ENCODE data around the gene KCNIP1.

Gene KCNIP1

GRCh38 chr5:170622933-170623332 is 119.1 kb downstream of the KCNIP1 start:
- H3K27ac ChIP-seq (ENCODE audit: insufficient read depth, low read depth, low read length, poor library complexity, severe bottlenecking) = no peak overlapping the region
- 85% methylated on average over 16 of the region's 16 CpGs for WGBS, 2 experiments
- H3K4me3 ChIP-seq (ENCODE audit: insufficient read depth, low read depth, low read length) = no peak overlapping the region

GRCh38 chr5:170623576-170624181 is 119.9 kb downstream of the KCNIP1 start:
- Histone ChIP-seq H3K4me1 (ENCODE audit: control insufficient read depth, insufficient read depth, low read length) (peaks cover 16% of the 10 kb centered on the region), H3K9me3 (ENCODE audit: control insufficient read depth, low read length) (no peaks in the 10 kb centered on the region), H3K27me3 (ENCODE audit: control insufficient read depth, insufficient read depth, low read length, poor library complexity, severe bottlenecking) (peaks cover 4% of the 10 kb centered on the region), H3K36me3 (ENCODE audit: control insufficient read depth, insufficient read depth, low read length) (no peaks in the 10 kb centered on the region), H3K4me3 (ENCODE audit: insufficient read depth, low read depth, low read length) (no peak overlapping the region), H3K27ac (ENCODE audit: insufficient read depth, low read depth, low read length, poor library complexity, severe bottlenecking) (no peak overlapping the region)
- WGBS, 2 experiments = 51% methylated on average over 14 to 16 of the region's 16 CpGs

More at GRCh38 chr5:170622933-170623332, 119.1 kb downstream of the KCNIP1 start:
- Histone ChIP-seq H3K9me3 (ENCODE audit: control insufficient read depth, low read length) (no peaks in the 10 kb centered on the region), H3K27me3 (ENCODE audit: control insufficient read depth, insufficient read depth, low read length, poor library complexity, severe bottlenecking) (peaks cover 4% of the 10 kb centered on the region), H3K4me1 (ENCODE audit: control insufficient read depth, insufficient read depth, low read length) (peaks cover 16% of the 10 kb centered on the region), H3K36me3 (ENCODE audit: control insufficient read depth, insufficient read depth, low read length) (no peaks in the 10 kb centered on the region)

GRCh38 chr5:170625221-170626165 is 121.7 kb downstream of the KCNIP1 start:
- H3K27ac ChIP-seq (ENCODE audit: insufficient read depth, low read depth, low read length, poor library complexity, severe bottlenecking) = no peak overlapping the region

GRCh38 chr5:170626507-170627150 is 122.8 kb downstream of the KCNIP1 start:
- no peak overlapping the region for H3K27ac ChIP-seq (ENCODE audit: insufficient read depth, low read depth, low read length, poor library complexity, severe bottlenecking)
- no peak overlapping the region for H3K4me3 ChIP-seq (ENCODE audit: insufficient read depth, low read depth, low read length)
- H3K27me3 ChIP-seq (ENCODE audit: control insufficient read depth, insufficient read depth, low read length, poor library complexity, severe bottlenecking) = no peaks in the 10 kb centered on the region
- WGBS, 2 experiments = 86 to 90% methylated on average over 13 of the region's 13 CpGs
- H3K4me1 ChIP-seq (ENCODE audit: control insufficient read depth, insufficient read depth, low read length) = peaks cover 19% of the 10 kb centered on the region
- H3K36me3 ChIP-seq (ENCODE audit: control insufficient read depth, insufficient read depth, low read length) = no peaks in the 10 kb centered on the region
- no peaks in the 10 kb centered on the region for H3K9me3 ChIP-seq (ENCODE audit: control insufficient read depth, low read length)

More at GRCh38 chr5:170625221-170626165, 121.7 kb downstream of the KCNIP1 start:
- no peaks in the 10 kb centered on the region for H3K9me3 ChIP-seq (ENCODE audit: control insufficient read depth, low read length)
- H3K27me3 ChIP-seq (ENCODE audit: control insufficient read depth, insufficient read depth, low read length, poor library complexity, severe bottlenecking) = no peaks in the 10 kb centered on the region
- no peaks in the 10 kb centered on the region for H3K36me3 ChIP-seq (ENCODE audit: control insufficient read depth, insufficient read depth, low read length)
- no peak overlapping the region for H3K4me3 ChIP-seq (ENCODE audit: insufficient read depth, low read depth, low read length)
- peaks cover 16% of the 10 kb centered on the region for H3K4me1 ChIP-seq (ENCODE audit: control insufficient read depth, insufficient read depth, low read length)
- WGBS, 2 experiments = 57 to 58% methylated on average over 18 of the region's 18 CpGs

GRCh38 chr5:170627271-170627670 is 123.5 kb downstream of the KCNIP1 start:
- no peaks in the 10 kb centered on the region for H3K9me3 ChIP-seq (ENCODE audit: control insufficient read depth, low read length)
- no peaks in the 10 kb centered on the region for H3K27me3 ChIP-seq (ENCODE audit: control insufficient read depth, insufficient read depth, low read length, poor library complexity, severe bottlenecking)
- no peak overlapping the region for H3K27ac ChIP-seq (ENCODE audit: insufficient read depth, low read depth, low read length, poor library complexity, severe bottlenecking)
- WGBS, 2 experiments = 92% methylated on average over 3 of the region's 3 CpGs
- H3K4me3 ChIP-seq (ENCODE audit: insufficient read depth, low read depth, low read length) = no peak overlapping the region
- H3K36me3 ChIP-seq (ENCODE audit: control insufficient read depth, insufficient read depth, low read length) = no peaks in the 10 kb centered on the region
- H3K4me1 ChIP-seq (ENCODE audit: control insufficient read depth, insufficient read depth, low read length) = peaks cover 25% of the 10 kb centered on the region

GRCh38 chr5:170628028-170628427 is 124.2 kb downstream of the KCNIP1 start:
- Histone ChIP-seq H3K36me3 (ENCODE audit: control insufficient read depth, insufficient read depth, low read length) (no peaks in the 10 kb centered on the region), H3K9me3 (ENCODE audit: control insufficient read depth, low read length) (no peaks in the 10 kb centered on the region), H3K4me3 (ENCODE audit: insufficient read depth, low read depth, low read length) (no peak overlapping the region), H3K27me3 (ENCODE audit: control insufficient read depth, insufficient read depth, low read length, poor library complexity, severe bottlenecking) (no peaks in the 10 kb centered on the region), H3K4me1 (ENCODE audit: control insufficient read depth, insufficient read depth, low read length) (peaks cover 30% of the 10 kb centered on the region), H3K27ac (ENCODE audit: insufficient read depth, low read depth, low read length, poor library complexity, severe bottlenecking) (no peak overlapping the region)
- 81% methylated on average over 8 of the region's 8 CpGs for WGBS, 2 experiments

GRCh38 chr5:170628691-170629565 is 125.1 kb downstream of the KCNIP1 start:
- 92 to 93% methylated on average over 19 of the region's 19 CpGs for WGBS, 2 experiments
- Histone ChIP-seq H3K4me1 (ENCODE audit: control insufficient read depth, insufficient read depth, low read length) (peaks cover 33% of the 10 kb centered on the region), H3K36me3 (ENCODE audit: control insufficient read depth, insufficient read depth, low read length) (no peaks in the 10 kb centered on the region), H3K9me3 (ENCODE audit: control insufficient read depth, low read length) (no peaks in the 10 kb centered on the region), H3K4me3 (ENCODE audit: insufficient read depth, low read depth, low read length) (no peak overlapping the region), H3K27ac (ENCODE audit: insufficient read depth, low read depth, low read length, poor library complexity, severe bottlenecking) (no peak overlapping the region), H3K27me3 (ENCODE audit: control insufficient read depth, insufficient read depth, low read length, poor library complexity, severe bottlenecking) (no peaks in the 10 kb centered on the region)

- Histone ChIP-seq H3K4me3 (ENCODE audit: insufficient read depth, low read depth, low read length) (no peak overlapping the region), H3K36me3 (ENCODE audit: control insufficient read depth, insufficient read depth, low read length) (no peaks in the 10 kb centered on the region), H3K4me1 (ENCODE audit: control insufficient read depth, insufficient read depth, low read length) (peaks cover 40% of the 10 kb centered on the region), H3K27ac (ENCODE audit: insufficient read depth, low read depth, low read length, poor library complexity, severe bottlenecking) (no peak overlapping the region), H3K27me3 (ENCODE audit: control insufficient read depth, insufficient read depth, low read length, poor library complexity, severe bottlenecking) (no peaks in the 10 kb centered on the region), H3K9me3 (ENCODE audit: control insufficient read depth, low read length) (no peaks in the 10 kb centered on the region)
- 88 to 94% methylated on average over 7 of the region's 7 CpGs for WGBS, 2 experiments
Measured at GRCh38 chr5:170629566-170630175, 125.9 kb downstream of the KCNIP1 start.

- Histone ChIP-seq H3K9me3 (ENCODE audit: control insufficient read depth, low read length) (no peaks in the 10 kb centered on the region), H3K27me3 (ENCODE audit: control insufficient read depth, insufficient read depth, low read length, poor library complexity, severe bottlenecking) (no peaks in the 10 kb centered on the region), H3K27ac (ENCODE audit: insufficient read depth, low read depth, low read length, poor library complexity, severe bottlenecking) (no peak overlapping the region), H3K4me3 (ENCODE audit: insufficient read depth, low read depth, low read length) (no peak overlapping the region), H3K36me3 (ENCODE audit: control insufficient read depth, insufficient read depth, low read length) (no peaks in the 10 kb centered on the region), H3K4me1 (ENCODE audit: control insufficient read depth, insufficient read depth, low read length) (peaks cover 39% of the 10 kb centered on the region)
- WGBS, 2 experiments = 94% methylated on average over 8 of the region's 8 CpGs
Measured at GRCh38 chr5:170630226-170630625, 126.4 kb downstream of the KCNIP1 start.
